Osteoblast (primary cell): Measurements from ENCODE around the gene CTDSP2. TPM values are rescaled to one million over a fixed set of nuclear protein-coding genes. Genes with fewer than 3 reads are reported as not detected.

ENCODE experiments used
- DNase-seq: peaks from one replicate; pipeline ENCODE4 v3.0.0; 2011; ENCODE audit warnings: low spot score, mixed read lengths; ENCODE audit not compliant: insufficient read length; ENCODE audit errors: missing footprints
- H2AFZ ChIP-seq: 2 replicates; pipeline ENCODE4 v1.6.0; 2011; ENCODE audit warnings: mild to moderate bottlenecking, low read length
- H3K27ac ChIP-seq: 2 replicates; pipeline ENCODE4 v1.5.1; 2011; ENCODE audit warnings: mild to moderate bottlenecking, low read depth, low read length, moderate library complexity
- H3K27me3 ChIP-seq: 2 replicates; pipeline ENCODE4 v1.6.0; 2012; ENCODE audit warnings: mild to moderate bottlenecking, control low read depth, inconsistent platforms, low read length, moderate library complexity; ENCODE audit not compliant: insufficient read depth
- H3K36me3 ChIP-seq: 2 replicates; pipeline ENCODE4 v1.5.1; 2011; ENCODE audit warnings: mild to moderate bottlenecking, low read length, control low read depth, moderate library complexity; ENCODE audit not compliant: insufficient read depth
- H3K4me1 ChIP-seq: 2 replicates; pipeline ENCODE4 v1.5.1; 2011; ENCODE audit warnings: mild to moderate bottlenecking, low read length, control low read depth, moderate library complexity; ENCODE audit not compliant: insufficient read depth
- H3K4me2 ChIP-seq: 2 replicates; pipeline ENCODE4 v1.6.0; 2011; ENCODE audit warnings: mild to moderate bottlenecking, low read length; ENCODE audit not compliant: insufficient read depth
- H3K4me3 ChIP-seq: fragments of 200-600 bp; sonication (generic); 3 replicates; pipeline ENCODE4 v1.5.1; 2012; ENCODE audit warnings: mild to moderate bottlenecking, low read length, inconsistent platforms; ENCODE audit not compliant: insufficient read depth
- H3K79me2 ChIP-seq: 2 replicates; pipeline ENCODE4 v1.6.0; 2012; ENCODE audit warnings: mild to moderate bottlenecking, low read length, control low read depth, inconsistent platforms; ENCODE audit not compliant: insufficient read depth
- H3K9me3 ChIP-seq: 2 replicates; pipeline ENCODE4 v1.5.1; 2011; ENCODE audit warnings: low read depth, low read length, control low read depth
- H4K20me1 ChIP-seq: 2 replicates; pipeline ENCODE4 v1.6.0; 2012; ENCODE audit warnings: mild to moderate bottlenecking, low read length, control low read depth; ENCODE audit not compliant: insufficient read depth
- total RNA-seq: library from RNA; depleted of rRNA; stranded (reverse); fragments of >200 nt; gene quantifications from 2 replicates; pipeline ENCODE4 v1.2.3, GENCODE V29; 2012
- TF ChIP-seq, protein P1 (sequence below): IDR thresholded peaks from 2 replicates; pipeline ENCODE4 v1.5.1; 2011; ENCODE audit warnings: mild to moderate bottlenecking, low read depth, low read length, moderate library complexity; ENCODE audit errors: extremely low read depth

Gene CTDSP2
- total RNA-seq, 1 donor: 116 TPM

GRCh38 chr12:57826966-57827365, 19.6 kb downstream of the CTDSP2 start:
- H3K9me3 ChIP-seq: no peaks in the 10 kb centered on the region
- TF ChIP-seq, protein P1, sequence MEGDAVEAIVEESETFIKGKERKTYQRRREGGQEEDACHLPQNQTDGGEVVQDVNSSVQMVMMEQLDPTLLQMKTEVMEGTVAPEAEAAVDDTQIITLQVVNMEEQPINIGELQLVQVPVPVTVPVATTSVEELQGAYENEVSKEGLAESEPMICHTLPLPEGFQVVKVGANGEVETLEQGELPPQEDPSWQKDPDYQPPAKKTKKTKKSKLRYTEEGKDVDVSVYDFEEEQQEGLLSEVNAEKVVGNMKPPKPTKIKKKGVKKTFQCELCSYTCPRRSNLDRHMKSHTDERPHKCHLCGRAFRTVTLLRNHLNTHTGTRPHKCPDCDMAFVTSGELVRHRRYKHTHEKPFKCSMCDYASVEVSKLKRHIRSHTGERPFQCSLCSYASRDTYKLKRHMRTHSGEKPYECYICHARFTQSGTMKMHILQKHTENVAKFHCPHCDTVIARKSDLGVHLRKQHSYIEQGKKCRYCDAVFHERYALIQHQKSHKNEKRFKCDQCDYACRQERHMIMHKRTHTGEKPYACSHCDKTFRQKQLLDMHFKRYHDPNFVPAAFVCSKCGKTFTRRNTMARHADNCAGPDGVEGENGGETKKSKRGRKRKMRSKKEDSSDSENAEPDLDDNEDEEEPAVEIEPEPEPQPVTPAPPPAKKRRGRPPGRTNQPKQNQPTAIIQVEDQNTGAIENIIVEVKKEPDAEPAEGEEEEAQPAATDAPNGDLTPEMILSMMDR: no peak
- no peak overlapping the region for H2AFZ ChIP-seq
- no peak overlapping the region for H3K27ac ChIP-seq
- no peaks in the 10 kb centered on the region for H3K27me3 ChIP-seq
- peaks cover 84% of the 10 kb centered on the region for H4K20me1 ChIP-seq
- peaks cover 76% of the 10 kb centered on the region for H3K36me3 ChIP-seq
- no peak overlapping the region for H3K4me2 ChIP-seq
- DNase-seq: no peak
- peaks cover 79% of the 10 kb centered on the region for H3K79me2 ChIP-seq
- H3K4me3 ChIP-seq: no peak overlapping the region
- peaks cover 7% of the 10 kb centered on the region for H3K4me1 ChIP-seq

DNA sequence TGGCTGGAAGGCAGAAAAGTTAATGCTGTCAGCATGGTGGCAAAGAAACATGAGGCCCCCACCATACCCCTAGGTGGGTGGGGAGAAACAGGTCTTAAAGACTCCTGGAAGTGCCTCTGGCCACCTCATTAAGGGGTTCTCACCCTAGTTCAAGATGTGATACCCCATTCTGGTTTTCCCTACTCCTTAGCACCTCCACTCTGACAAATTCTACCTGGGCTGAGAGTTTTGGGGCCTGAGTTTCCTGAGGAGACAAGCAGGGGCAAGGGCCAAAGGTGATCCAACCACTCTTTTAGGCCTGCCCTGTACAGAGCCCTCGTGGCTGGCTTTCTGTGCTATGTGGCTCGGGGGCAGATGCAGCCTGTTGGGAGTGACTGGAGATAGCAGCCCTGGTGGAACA, 20.1 kb downstream of the CTDSP2 start:
- Histone ChIP-seq H4K20me1 (peaks cover 83% of the 10 kb centered on the region), H3K27ac (no peak overlapping the region), H3K9me3 (no peaks in the 10 kb centered on the region), H3K79me2 (peaks cover 73% of the 10 kb centered on the region), H3K27me3 (no peaks in the 10 kb centered on the region), H3K4me3 (no peak overlapping the region), H3K4me1 (peaks cover 1% of the 10 kb centered on the region), H3K36me3 (peaks cover 82% of the 10 kb centered on the region), H3K4me2 (no peak overlapping the region), H2AFZ (no peak overlapping the region)
- DNase-seq: no peak
- TF ChIP-seq, protein P1: no peak

DNA sequence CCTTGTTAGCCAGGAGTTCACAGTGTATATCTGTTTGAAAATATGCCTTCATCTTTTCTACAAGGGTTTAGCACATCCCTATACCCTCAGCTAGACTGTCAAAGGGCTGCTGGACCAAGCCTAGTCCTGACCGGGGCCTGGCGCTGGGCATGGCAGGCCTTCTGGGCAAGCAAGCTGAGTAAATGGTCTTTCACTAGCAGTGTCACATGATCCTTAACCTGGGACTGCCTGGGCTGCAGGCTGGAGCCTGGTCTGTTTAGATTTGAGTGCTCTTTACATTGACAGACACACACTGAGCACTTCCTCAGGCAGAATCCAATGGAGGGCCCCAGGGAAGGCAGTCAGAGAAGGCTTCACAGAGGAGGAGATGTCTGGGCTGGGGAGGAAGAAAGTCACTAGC, 21.1 kb downstream of the CTDSP2 start:
- Histone ChIP-seq H3K79me2 (peaks cover 64% of the 10 kb centered on the region), H3K4me2 (no peak overlapping the region), H3K27me3 (no peaks in the 10 kb centered on the region), H3K4me3 (no peak overlapping the region), H3K9me3 (no peaks in the 10 kb centered on the region), H4K20me1 (peaks cover 77% of the 10 kb centered on the region), H3K27ac (no peak overlapping the region), H2AFZ (no peak overlapping the region), H3K36me3 (peaks cover 91% of the 10 kb centered on the region), H3K4me1 (no peaks in the 10 kb centered on the region)
- DNase-seq: no peak
- TF ChIP-seq, protein P1: no peak

- peaks cover 91% of the 10 kb centered on the region for H3K36me3 ChIP-seq
- H3K27ac ChIP-seq: no peak overlapping the region
- no peaks in the 10 kb centered on the region for H3K27me3 ChIP-seq
- TF ChIP-seq, protein P1: no peak
- H3K4me1 ChIP-seq: no peaks in the 10 kb centered on the region
- no peak overlapping the region for H2AFZ ChIP-seq
- H3K4me2 ChIP-seq: no peak overlapping the region
- no peak for DNase-seq
- H4K20me1 ChIP-seq: peaks cover 64% of the 10 kb centered on the region
- H3K4me3 ChIP-seq: no peak overlapping the region
- H3K79me2 ChIP-seq: peaks cover 50% of the 10 kb centered on the region
- H3K9me3 ChIP-seq: no peaks in the 10 kb centered on the region
These were observed 22.5 kb downstream of the CTDSP2 start for GRCh38 chr12:57823908-57824640.
